NK-92 (cell line): ENCODE data around the gene B4GALNT4.
"Not testable (repeated sequence)": the region's sequence is repeated elsewhere in the genome, so short reads cannot be mapped to it uniquely, and the experiment has no call there.

Experiments
- DNase-seq: peaks from one replicate; lab custom pipeline; 2025; ENCODE audit not compliant: unreplicated experiment; lab: John Stamatoyannopoulos, UW

Gene B4GALNT4, protein sequence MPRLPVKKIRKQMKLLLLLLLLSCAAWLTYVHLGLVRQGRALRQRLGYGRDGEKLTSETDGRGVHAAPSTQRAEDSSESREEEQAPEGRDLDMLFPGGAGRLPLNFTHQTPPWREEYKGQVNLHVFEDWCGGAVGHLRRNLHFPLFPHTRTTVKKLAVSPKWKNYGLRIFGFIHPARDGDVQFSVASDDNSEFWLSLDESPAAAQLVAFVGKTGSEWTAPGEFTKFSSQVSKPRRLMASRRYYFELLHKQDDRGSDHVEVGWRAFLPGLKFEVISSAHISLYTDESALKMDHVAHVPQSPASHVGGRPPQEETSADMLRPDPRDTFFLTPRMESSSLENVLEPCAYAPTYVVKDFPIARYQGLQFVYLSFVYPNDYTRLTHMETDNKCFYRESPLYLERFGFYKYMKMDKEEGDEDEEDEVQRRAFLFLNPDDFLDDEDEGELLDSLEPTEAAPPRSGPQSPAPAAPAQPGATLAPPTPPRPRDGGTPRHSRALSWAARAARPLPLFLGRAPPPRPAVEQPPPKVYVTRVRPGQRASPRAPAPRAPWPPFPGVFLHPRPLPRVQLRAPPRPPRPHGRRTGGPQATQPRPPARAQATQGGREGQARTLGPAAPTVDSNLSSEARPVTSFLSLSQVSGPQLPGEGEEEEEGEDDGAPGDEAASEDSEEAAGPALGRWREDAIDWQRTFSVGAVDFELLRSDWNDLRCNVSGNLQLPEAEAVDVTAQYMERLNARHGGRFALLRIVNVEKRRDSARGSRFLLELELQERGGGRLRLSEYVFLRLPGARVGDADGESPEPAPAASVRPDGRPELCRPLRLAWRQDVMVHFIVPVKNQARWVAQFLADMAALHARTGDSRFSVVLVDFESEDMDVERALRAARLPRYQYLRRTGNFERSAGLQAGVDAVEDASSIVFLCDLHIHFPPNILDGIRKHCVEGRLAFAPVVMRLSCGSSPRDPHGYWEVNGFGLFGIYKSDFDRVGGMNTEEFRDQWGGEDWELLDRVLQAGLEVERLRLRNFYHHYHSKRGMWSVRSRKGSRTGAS

DNA sequence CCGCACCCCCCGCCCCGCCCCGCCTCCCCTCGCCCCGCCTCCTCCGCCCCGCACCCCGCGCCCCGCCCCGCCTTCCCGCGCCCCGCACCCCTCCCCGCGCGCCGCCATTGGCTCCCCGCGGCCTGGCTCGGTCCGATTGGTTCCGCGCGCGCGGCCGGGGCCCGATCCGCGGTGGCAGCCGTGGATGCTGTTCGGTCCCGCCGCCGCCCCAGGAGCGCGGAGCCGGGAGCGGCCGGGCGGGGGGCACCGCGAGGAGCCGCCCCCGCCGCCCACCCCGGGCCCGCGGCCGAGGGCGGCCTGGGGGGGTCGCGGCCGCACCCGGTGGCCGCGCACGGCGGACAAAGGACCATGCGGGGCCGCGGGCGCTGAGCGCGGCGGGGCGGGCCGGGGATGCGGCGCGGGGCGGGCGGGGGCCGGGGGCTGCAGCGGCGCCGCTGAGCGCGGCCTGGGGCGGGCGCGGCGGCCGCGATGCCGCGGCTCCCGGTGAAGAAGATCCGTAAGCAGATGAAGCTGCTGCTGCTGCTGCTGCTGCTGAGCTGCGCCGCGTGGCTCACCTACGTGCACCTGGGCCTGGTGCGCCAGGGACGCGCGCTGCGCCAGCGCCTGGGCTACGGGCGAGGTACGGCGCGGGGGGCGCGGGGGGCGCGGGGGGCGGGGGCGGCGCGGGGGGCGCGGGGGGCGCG is at the start of gene B4GALNT4:
Gene B4GALNT4 (plus strand): TSS at position 164 of the 683 bp plus-strand sequence. CDS start 305 bp downstream, at position 469.
- no peak for DNase-seq

DNA sequence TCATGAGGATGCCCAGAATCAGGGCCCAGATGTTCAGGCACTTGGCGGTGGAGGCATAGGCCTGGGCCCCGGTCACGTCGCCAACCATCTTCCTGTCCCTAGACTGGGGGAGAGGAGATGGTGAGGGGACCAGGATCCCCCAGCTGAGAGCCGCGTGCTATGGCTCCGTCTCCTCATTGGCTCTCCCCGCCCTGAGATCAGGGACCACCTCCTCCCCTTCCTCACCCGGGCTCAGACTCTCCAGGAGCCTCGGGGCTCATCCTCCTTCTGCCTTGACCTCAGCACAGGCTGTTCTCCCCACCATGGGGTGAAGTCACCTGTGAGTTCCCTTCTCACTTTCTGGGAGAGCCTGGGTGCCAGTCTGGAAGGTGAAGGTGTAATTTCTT is 49.4 kb upstream of the B4GALNT4 start:
- DNase-seq: not testable (repeated sequence)

GRCh38 chr11:324156-324555 is 45.1 kb upstream of the B4GALNT4 start:
- no peak for DNase-seq

GRCh38 chr11:324593-325517 is 44.4 kb upstream of the B4GALNT4 start:
- not testable (repeated sequence) for DNase-seq

- DNase-seq: no peak
Observed at GRCh38 chr11:325796-326591, 43.3 kb upstream of the B4GALNT4 start.

- DNase-seq: no peak
Observed at GRCh38 chr11:326592-326841, 42.8 kb upstream of the B4GALNT4 start.

DNA sequence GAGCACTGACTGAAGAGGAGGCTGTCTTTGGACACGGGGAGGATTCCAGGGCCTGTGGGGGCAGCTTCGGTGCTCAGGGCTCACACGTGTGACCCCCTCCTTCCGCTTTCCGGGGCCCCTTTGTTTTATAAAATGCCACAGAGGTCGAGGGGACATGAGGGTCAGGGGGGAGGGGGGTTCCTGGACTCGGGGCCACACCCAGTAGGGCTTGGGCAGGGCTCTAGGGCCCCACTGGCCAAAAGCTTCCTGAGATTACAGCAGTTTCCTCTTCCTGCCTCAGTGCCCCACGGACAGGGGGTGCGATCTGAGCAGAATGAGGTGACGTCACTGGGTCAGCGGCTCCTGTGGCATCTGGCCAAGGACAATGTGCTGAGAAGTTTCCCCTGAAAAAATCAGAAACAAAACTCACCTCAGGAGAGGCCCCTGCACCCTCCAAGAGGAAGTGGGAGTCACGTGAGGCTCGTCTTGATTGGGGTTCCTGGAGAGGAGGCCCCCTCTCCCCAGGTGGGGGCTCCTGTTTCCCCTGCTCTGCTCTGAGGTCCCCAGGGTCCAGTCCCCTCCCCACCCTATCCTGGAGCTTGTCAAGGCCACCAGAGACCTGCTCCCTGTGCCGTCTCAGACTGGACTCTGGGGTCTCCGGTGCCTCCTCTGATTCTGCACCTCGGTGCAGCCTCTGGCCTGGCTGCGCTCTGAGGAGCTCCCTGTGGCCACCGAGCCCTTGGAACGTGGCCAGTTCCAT is 42.3 kb upstream of the B4GALNT4 start:
- no peak for DNase-seq

DNA sequence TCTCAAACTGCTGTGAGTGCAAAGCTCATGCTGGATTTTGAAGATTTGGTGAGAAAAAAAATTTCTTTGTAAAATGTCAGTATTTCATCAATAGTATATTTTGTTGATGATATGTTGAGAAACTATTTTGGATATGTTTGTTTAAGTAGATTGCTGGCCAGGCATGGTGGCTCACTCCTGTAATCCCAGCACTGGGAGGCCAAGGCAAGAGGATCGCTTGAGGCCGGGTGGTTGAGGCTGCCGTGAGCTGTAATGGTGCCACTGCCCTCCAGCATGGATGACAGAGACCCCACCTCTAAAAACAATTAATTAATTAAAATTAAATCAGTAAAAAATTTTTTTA is 41.7 kb upstream of the B4GALNT4 start:
- DNase-seq: no peak

- DNase-seq: no peak
Observed at GRCh38 chr11:328012-328411, 41.3 kb upstream of the B4GALNT4 start.

GRCh38 chr11:328516-329100 is 40.7 kb upstream of the B4GALNT4 start:
- not testable (repeated sequence) for DNase-seq

DNA sequence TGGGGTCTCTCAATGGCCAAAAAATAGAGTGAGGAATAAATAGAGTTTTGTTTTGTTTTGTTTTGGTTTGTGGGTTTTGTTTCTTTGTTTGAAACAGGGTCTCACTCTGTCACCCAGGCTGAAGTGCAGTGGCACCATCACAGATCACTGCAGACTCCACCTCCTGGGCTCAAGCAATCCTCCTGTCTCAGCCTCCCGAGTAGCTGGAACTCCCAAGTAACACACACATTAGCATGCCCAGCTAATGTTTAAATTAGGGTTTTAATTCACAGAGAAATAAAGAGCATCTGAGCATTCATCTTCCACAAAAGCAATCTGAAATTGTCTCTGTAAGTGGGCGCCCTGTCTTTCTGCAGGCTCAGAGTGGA is 39.4 kb upstream of the B4GALNT4 start:
- DNase-seq: no peak

DNA sequence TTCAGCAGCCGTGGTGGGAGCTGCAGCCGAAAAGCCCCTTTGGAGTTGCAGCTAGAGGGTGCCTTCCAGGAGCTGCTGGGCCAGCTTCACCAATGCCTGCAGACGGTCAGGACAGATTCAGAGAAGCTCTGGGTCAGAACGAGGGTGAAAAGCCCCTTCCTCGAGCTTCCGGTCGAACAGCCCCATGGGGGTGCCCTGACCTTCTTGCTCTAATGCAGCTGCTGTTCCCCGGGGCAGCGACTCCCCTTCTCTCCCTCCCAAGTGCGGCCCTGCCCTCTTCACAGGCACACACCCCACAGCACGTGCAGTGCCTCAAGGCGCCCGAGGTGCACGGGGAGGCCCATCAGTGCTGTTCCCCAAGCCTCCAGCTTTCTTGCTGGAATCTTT is 39.0 kb upstream of the B4GALNT4 start:
- no peak for DNase-seq

DNA sequence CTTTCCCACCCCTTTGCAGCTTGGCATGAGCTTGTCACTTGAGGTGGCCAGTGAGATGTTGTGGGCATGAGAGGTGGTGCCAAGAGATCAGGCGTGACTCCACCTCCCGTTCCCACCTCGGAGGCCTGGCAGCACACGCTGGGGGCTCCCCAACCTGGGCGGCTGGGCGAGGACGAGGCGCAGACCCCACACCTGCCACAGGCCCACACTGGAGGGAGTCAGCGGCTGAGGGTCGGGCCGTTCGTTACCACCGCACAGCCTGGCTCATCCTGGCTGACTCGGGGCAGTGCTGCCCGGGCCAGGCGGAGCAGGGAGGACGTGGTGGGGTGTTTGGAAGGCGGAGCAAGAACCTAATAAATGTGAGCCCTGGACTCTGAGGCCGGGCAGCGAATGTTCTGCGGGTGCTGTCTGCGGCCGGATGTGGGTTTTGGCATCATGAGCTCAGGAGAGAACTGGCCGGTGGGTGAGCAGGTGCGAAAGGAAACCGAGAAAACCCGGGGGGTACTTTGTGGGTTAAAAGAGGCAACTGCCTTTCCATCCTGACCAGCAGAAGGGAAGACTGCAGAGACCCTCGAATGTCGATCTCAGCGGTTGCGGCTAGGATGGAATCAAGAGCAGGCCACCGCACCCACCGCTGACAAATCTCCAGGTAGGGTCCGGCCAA is 38.5 kb upstream of the B4GALNT4 start:
- DNase-seq: no peak

- DNase-seq: no peak
Observed at GRCh38 chr11:331358-332060, 37.8 kb upstream of the B4GALNT4 start.

DNA sequence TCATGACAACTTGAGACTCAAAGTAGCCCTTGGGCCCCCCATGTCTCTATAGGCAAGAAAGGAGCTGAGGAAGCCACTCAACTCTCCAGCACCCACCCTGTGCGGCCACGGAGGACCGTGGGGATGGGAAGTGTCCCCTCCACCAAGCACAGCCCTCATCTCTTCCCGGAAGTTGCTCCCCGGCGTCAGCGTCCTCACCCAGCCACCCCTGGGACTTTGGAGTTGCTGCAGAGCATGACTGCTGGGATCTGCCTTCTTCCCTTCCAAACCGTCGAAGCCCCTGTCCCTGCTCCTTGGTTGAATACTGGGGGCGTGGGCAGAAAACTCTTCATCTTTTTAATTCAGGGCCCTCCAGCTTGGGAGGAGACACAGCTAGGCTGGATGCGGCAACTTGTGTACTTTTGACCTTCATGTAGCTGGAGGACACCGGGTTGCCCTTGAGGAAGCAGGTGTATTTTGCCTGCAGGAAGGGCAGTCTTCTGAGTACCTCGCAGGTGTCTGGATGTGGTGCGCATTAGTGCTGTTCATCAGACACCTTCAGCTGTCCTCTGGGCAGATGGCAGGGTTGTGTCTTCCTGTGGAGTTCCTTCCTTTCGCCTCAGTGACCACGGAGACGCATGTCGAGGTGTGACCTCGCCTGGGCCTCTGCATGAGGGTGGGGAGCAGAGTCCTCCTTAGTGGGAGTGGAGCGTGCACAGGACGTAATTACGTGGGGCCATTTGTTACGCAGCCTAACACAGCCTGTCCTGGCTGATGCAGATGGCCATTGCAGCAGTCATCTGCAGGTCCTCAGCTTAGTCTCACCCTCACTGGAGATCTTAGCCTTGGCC is 36.4 kb upstream of the B4GALNT4 start:
- no peak for DNase-seq

DNA sequence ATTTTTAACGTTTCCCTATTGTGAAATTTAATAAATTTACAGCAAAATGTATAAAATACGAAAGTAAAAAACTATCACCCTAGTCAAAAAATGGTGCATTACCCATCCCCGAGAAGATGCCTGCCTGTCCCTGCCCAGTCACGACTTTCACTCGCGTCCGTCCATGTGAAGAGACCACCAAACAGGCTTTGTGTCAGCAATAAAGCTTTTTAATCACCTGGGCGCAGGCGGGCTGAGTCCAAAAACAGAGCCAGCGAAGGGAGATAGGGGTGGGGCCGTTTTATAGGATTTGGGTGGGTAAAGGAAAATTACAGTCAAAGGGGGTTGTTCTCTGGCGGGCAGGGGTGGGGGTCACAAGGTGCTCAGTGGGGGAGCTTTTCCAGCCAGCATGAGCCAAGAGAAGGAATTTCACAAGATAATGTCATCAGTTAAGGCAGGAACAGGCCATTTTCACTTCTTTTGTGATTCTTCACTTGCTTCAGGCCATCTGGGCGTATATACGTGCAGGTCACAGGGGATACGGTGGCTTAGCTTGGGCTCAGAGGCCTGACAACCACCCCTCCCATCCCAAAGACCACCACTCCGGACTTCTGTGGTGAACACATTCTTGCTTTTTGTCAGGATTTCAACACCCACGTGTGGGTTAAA is 35.6 kb upstream of the B4GALNT4 start:
- DNase-seq: not testable (repeated sequence)
